ENCODE results near the gene R3HDM2.
A peak's percentile ranks its signal among the peaks of the same experiment; 100 is the strongest.
"Not testable (repeated sequence)": the region's sequence is repeated elsewhere in the genome, so short reads cannot be mapped to it uniquely, and the experiment has no call there.

Gene R3HDM2

DNA sequence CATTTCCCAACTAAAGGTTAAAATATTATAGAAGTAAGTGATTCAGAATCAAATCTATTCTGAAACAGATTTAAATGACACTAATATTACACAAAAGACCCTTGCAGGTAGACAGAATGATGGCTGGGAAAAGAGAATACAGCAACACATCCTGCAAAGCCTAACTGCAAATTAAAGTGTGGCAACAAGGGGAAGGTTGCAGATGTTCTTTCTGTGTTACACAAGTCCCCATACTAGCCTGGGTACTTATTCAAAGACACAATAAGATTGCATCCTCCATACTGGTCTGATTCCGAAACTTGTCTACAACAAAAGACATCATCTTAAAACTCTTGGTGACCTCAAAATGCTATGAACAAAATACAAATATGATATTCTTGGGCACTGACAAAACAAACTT lies 50.5 kb downstream of the R3HDM2 start:
- no peak for DNase-seq (ENCODE audit: low read depth, low spot score)

DNA sequence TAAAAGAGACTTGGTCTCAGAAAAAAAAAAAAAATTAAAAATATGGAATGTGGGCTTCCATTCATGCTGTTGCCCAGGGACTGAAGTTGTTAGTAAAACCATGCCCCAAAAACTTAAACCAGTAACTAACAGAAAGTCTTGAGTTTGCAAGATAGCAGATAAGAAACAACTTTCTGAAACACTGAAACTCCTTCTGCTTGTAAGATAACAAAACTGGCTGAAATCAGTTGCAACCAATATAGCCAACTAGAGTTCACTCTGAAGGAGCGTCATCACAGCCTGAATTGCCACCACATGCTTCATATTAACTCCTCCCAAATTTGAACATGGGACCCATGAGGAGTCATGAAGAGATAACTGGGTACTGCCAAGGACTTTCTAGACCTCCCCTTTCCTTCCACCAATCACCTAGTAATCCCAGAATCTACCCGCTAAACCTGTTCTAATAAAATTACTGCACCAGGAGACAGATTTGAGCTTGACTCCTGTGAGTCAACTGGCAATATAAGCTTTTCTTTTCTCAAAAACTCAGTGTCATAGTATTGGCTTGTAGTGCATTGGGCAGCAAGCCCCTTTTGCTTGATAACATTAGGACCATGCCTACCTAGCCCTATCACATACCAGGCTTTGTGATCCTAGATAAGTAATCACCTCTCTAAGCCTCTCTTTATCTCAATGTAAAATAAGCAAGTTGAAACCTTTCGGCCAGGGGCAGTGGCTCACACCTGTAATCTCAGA lies 53.6 kb downstream of the R3HDM2 start:
- DNase-seq (ENCODE audit: low read depth, low spot score), result no peak

DNA sequence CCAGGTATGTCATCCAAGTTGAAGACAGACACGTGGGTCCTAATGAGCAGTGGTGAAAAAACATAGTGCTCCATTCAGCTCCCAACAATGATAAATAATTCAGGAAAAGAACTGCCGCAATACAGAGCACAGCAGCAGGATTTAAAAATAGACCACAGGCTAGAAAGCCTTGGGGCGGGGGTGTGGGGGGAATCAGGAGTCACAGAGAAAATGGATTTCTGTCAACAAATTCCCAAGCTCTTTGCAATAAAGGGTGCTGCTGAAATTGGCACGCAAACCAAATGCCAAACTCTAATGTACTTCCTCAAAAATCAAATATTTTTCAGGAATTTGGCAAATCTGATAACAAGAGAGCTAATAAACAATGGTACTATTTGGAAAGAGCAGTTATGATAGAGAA lies 58.6 kb downstream of the R3HDM2 start:
- DNase-seq (ENCODE audit: low read depth, low spot score), result no peak

DNA sequence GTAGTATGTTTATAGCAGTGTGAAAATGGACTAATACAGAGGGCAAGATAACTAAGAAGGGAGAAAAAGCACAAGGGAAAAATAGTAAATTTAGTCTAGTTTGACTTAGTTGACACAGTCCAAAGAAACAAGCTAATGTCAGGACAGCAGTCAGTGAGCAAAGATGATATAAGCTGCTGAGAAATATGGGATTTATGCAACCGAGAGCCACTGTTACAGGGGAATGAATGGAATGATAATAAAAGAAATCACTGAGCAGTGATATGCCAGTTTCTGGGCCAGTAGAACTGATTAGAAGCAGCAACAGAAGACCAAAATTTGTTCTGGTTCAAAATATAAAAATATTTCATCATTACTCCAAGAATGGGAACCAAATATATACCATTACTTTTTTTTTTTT lies 60.1 kb downstream of the R3HDM2 start:
- DNase-seq (ENCODE audit: low read depth, low spot score), result no peak

DNA sequence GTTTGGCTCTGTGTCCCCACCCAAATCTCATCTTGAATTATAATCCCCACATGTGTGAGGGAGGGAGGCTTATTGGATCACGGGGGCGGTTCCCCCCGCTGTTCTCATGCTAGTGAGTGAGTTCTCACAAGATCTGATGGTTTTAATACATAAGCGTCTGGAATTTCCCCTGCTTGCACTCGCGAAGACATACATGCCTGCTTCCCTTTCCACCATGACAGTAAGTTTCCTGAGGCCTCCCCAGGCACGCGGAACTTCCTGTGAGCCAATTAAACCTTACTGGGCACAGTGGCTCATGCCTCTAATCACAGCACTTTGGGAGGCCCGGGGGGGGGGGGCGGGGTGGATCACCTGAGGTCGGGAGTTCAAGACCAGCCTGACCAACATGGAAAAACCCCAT lies 60.8 kb downstream of the R3HDM2 start:
- no peak for DNase-seq (ENCODE audit: low read depth, low spot score)

DNA sequence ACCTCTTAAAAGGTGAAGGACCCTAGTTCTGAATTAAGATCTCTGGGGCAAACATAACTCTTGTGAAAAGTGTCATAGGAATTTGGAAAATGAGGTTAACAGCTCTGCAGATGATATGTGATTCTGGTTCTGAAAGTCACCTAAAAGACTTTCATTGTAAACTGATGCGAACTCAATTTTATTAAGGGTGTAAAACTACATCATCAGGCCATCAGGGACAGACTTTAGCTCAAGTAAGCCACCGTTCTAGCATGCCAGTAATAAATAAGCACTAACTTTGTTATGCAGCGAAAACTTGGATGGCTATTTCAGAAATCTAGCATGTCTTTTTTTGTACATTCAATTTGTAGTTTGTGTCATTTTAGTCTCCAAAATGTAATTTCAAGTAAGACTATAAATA lies 61.6 kb downstream of the R3HDM2 start:
- no peak for DNase-seq (ENCODE audit: low read depth, low spot score)

DNA sequence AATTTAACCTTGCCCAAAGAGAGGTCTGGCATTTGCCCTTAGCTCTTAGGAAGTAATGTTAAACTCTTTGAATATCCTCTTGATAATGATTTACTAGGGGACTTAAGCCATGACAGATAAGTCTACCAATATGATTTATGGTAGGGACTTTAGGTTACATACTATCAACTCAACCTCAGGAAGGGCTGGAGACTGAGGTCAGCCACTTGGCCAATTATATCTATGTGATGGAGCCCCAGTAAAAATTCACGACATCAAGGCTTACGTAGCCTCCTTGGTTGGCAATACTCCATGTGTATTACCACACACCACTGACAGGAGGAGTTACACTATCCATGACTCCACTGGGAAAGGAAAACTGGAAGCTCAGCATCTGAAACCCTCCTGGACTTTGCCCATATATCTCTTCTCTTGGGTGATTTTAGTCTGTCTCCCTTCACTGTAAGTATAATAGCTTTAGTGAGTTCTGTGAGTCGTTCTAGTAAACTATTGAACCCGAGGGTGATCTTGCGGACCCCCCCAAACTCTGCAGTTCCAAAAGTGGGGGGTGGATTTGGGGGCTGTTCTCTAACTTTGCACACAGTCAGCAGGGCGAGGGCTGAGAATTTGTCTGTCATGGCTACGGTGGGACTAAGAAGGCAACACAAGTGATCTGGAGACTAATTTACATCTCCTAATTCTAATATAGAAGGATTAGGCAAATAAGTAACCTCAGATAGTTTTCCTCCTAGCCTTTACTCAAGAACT lies 62.3 kb downstream of the R3HDM2 start:
- DNase-seq (ENCODE audit: low read depth, low spot score), result peak; percentile 9

DNA sequence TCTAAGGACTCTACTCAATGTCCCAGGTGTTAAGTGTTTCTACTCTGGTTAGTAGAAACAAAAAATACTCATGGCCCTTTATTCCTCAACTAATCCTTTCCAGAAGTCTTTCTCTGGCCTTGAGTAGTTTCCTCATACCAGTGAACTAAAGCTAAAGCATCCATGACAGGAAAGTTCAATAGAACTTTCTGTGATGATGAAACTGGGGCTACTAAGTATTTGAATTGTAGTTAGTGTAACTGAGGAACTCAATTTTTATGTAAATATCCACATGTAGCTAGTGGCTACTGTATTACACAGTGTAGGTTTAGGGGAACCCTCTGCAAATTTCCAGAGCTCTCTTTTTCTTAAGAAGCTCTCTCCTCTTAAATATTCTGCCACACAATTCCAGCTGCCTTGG lies 63.7 kb downstream of the R3HDM2 start:
- no peak for DNase-seq (ENCODE audit: low read depth, low spot score)

DNA sequence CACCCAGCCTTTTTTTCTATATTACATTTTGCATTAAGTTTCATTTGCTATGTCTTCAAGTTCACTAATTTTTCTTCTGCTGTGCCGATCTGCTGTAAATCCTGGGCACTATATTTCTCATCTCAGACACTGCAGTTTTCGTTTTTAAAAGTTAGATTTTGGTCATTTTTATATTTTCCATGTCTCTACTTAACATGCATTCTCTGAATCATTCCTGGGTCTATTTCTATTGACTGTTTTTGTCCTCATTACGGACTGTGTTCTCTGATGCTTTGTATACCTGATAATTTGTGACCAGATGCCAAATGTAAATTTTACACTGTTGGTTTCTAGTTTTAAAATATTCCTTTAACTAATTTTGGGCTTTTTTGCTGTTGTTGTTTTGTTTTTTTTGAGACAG lies 64.5 kb downstream of the R3HDM2 start:
- no peak for DNase-seq (ENCODE audit: low read depth, low spot score)

DNA sequence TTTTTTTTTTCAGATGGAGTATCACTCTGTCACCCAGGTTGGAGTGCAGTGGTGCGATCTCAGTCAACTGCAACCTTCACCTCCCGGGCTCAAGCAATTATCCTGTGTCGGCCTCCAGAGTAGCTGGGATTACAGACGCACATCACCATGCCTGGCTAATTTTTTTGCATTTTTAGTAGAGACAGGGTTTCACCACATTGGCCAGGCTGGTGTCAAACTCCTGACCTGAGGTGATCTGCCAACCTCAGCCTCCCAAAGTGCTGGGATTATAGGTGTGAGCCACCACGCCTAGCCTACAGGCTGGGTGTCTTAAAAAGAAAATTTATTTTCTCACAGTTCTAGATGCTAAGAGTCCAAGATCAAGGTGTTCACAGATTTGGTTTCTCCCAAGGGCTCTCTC lies 66.7 kb downstream of the R3HDM2 start:
- DNase-seq (ENCODE audit: low read depth, low spot score), result not testable (repeated sequence)

DNA sequence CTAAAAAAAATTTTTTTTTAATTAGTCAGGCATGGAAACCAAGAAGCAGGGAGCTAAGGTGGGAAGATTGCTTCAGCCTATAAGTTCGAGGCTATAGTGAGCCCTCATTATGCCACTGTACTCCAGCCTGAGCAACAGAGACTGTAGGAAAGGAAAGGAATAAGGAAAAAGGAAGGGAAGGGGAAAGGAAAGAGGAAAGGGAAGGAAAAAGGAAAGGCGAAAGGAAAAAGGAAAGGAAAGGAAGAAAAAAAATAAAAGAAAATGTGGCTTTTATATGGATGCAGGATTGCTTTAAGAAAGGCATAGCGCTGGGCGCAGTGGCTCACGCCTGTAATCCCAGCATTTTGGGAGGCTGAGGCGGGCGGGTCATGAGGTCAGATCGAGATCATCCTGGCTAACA lies 70.4 kb downstream of the R3HDM2 start:
- DNase-seq (ENCODE audit: low read depth, low spot score), result no peak

DNA sequence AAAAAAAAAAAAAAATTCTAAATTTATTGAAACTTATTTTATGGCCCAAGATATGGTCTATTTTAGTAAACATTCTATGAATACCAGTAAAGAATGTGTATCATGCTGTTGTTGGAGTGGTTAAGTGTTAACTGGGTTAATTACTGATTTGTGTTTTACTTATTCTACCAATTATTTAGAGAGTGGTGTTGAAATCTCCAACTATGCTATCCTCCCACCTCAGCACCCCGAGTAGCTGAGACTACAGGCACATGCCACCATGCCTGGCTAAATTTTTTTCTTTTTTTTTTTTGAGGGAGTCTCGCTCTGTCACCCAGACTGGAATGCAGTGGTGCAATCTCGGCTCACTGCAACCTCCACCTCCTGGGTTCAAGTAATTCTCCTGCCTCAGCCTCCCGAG lies 72.2 kb downstream of the R3HDM2 start:
- DNase-seq (ENCODE audit: low read depth, low spot score), result no peak

DNA sequence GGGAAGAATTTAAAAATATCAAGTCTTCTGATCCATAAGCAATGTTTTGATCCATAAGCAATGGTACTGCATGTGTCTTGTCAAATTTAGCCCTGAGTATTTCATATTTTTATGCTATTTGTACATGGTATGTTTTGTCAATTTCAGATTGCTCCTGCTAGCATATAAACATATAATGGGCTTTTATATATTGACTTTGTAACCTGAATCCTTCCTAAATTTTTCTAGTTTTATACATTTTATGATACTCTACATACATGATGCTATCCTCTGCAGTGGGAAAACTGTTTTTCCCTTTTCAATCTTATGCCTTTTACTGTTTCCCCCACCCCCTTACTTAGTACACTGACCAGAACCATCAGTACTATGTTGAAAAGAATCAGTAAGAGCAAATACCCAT lies 75.1 kb downstream of the R3HDM2 start:
- DNase-seq (ENCODE audit: low read depth, low spot score), result no peak

DNA sequence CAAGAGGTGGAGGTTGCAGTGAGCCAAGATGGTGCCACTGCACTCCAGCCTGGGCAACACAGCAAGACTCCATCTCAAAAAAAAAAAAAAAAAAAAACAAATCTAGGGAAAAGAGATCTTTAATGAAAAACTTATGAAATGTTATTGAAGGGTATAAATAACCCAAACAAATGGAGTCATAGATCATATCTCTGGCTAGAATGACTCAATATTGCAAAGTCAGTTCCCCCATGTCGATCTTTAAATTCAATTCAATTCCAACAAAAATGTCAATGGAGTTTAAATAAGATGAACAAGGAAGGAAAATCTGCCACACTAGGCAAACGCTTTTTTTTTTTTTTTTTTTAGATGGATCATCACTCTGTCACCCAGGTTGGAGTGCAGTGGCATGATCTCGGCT lies 78.7 kb downstream of the R3HDM2 start:
- DNase-seq (ENCODE audit: low read depth, low spot score), result no peak

DNA sequence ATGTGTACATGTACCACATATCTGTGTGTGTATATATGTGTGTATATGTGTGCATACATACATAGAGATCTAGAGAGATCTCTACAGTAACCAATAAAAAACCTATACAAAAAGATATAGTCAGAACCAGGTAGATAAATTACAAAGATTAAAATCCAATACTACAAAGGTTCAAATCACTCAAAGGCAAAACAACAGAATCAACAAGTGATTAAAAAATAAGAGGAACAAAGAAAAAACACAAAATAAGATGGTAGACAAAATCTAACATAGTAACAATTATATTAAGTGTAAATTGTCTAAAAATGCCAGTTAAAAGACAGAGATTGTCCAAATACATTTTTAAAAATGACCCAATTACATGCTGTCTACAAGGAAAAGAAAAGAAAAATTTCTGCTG lies 83.6 kb downstream of the R3HDM2 start:
- no peak for DNase-seq (ENCODE audit: low read depth, low spot score)

DNA sequence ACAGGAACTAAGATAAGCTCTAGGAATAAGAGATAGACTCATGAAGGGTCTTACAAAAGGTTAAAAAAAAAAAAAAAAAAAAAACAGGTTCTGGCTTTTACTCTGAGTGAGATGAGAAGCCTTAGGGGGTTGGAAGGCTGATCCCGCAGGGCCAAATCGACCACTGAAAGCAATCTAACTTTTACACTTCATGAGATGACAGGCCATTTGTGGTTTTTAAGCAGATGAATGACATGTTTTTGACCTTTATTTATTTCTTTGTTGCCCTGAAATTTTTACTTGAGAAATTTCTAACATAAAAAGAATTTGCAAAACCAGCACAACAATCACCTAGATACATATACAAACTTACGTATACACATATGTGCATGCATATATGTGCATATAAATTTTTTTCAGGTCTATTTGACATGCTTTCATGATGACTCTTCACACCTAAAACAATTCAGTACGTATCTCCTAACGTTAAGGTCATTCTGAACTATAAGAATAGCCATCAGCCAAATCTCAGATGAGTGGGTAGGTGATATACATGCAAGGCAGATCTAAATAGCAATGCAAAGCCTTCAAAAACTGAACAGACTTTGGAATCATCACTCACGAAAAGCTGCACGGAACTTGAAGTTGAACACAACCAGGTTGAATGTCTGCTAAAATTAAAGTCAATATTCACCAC lies 87.0 kb downstream of the R3HDM2 start:
- DNase-seq (ENCODE audit: low read depth, low spot score), result no peak

DNA sequence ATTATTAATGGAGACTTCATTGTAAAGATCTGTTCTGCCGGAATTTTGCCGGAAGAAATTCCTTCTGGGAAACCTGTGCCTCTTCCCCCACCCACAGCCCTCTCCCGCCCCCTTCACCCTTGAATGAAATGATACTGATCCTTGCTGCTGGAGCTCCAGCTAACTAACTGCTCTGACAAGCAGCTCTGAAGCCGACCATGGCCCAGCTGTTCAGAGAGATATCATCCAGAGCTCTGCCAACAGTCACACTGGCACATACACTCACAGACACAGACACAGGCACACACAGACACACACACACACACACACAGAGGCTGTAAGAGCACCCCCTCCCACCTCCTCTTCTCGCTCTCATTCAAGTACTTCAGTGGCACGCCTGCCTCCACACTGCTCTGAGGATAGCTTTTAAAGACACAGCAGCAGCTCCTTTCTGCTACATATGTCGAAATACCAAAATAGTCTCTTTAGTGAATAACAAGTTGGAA lies 88.6 kb downstream of the R3HDM2 start:
- peak; percentile 46 for DNase-seq (ENCODE audit: low read depth, low spot score)

DNA sequence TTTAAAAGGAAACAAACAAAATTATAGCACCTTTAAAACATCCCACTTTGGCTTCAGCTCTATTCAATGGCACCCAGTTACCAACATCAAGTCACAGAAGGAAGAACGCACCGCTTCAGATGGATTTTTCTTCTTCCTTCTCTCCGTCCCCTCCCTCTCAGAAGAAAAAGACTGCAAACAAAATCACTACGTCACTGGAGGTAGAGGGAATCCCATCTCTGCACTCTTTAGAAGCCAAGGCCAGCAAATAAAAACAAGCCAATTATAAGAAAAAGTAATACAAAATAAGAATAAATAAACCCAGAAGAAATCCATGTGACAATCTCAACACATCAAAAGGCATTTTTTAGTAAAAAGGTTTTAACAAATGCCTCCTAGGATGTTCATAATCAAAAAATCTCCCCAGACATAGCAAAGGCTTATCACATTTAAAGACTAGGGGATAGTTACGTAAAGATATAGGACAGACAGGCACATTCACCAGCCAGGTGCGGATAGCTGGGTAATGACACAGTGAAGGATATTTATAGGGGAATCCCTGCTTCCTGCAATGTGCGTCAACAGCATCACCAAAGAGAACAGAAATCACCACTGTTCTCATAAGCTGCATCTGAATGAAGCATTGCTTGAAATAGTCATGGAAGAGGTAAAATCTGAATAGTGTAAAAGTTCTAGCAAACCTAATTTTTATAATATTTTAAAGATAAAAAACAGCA lies 89.4 kb downstream of the R3HDM2 start:
- no peak for DNase-seq (ENCODE audit: low read depth, low spot score)

DNA sequence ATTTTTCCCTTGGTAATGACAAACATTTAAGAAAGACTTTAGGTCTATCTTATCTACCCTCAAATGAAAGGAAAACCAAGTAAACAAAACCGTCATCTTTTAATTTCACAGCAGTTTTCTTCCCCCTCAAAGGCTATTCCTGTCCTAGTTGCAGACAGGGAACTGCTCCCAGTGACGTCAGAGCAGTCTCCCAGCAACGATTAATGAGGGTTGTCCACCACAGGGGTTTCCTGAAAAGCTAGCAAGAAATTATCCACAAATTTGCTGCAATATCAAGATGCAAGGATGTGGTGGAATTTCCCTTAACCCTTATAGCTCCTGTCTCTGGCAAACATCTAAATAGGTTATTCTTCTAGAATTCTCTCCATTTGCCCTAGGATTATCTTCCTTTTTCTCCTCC lies 90.7 kb downstream of the R3HDM2 start:
- DNase-seq (ENCODE audit: low read depth, low spot score), result no peak

DNA sequence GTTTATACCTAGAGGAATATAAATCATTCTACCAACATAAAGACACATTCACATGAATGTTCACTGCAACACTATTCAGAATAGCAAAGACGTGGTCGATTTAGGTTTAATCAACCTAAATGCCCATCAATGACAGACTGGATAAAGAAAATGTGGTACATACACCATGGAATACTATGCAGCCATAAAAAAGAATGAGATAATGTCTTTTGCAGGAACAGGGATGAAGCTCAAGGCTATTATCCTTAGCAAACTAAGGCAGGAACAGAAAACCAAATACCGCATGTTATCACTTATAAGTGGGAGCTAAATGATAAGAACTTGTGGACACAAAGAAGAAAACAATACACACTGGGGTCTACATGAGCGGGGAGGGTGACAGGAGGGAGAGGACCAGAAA lies 94.5 kb downstream of the R3HDM2 start:
- not testable (repeated sequence) for DNase-seq (ENCODE audit: low read depth, low spot score)

DNA sequence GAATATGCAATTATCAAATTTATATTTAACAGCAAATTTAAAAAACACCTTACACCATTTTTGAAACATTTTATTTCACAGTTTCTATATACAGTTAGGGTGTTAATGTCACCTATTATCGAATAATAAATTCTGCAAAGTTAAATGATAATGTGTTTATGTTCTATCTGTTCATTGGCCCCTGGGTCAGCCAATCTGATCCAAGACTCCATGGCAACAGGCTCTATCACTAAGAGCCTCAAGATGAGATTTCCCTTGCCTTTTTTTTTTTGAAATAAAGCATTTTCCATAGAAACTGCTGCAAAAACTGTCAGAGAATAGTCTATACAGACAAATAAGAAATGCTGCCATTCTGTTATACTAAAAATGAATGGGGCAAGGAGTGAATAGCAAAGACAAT lies 96.6 kb downstream of the R3HDM2 start:
- DNase-seq (ENCODE audit: low read depth, low spot score), result no peak

All from ELF-1 (cell line).